ENCODE measurements around the gene CFAP61. TPM values are rescaled to one million over a fixed set of nuclear protein-coding genes. Genes with fewer than 3 reads are reported as not detected.

The CFAP61 gene
- total RNA-seq, 1 experiment from 2014 or later = not detected

GRCh38 chr20:20063941-20064702, 11.8 kb downstream of the CFAP61 start:
- intact Hi-C loops (cut with micrococcal nuclease) = no loop called here
- no TSS peak for BruUV-seq (replicated peaks)
- Histone ChIP-seq H3K4me2 (ENCODE audit: low read length) (no peak overlapping the region), H2AFZ (ENCODE audit: low read length) (no peak overlapping the region), H3K36me3 (ENCODE audit: low read depth, low read length) (no peaks in the 10 kb centered on the region), H3K79me2 (ENCODE audit: low read length) (no peaks in the 10 kb centered on the region), H4K20me1 (ENCODE audit: low read length) (no peaks in the 10 kb centered on the region), H3K27me3 (ENCODE audit: low read length) (peaks cover 40% of the 10 kb centered on the region), H3F3A (ENCODE audit: low read length, unreplicated experiment) (no peaks in the 10 kb centered on the region), H3K9ac (ENCODE audit: low read length) (no peak overlapping the region), H3K9me2 (replicated peaks; ENCODE audit: low read length) (no peaks in the 10 kb centered on the region), H3K27ac (ENCODE audit: low read length) (no peak overlapping the region), H3K4me1 (ENCODE audit: insufficient read depth, low read length) (no peaks in the 10 kb centered on the region), H3K9me3 (ENCODE audit: low read length) (no peaks in the 10 kb centered on the region), H3K4me3 (ENCODE audit: low read length) (no peak overlapping the region)
- TF ChIP-seq EZH2 (IDR thresholded peaks at IDR 0.05; ENCODE audit: low read length, unreplicated experiment) (no peak), EZH2phosphoT487 (IDR thresholded peaks at IDR 0.05; ENCODE audit: borderline replicate concordance, low read length) (no peak), CTCF (conservative IDR thresholded peaks at IDR 0.05; ENCODE audit: low read depth, low read length) (no peak)
- POLR2A ChIA-PET (ENCODE audit: unreplicated experiment) = interaction anchor here (0.6 kb wide), 1 partner anchor 38 kb away, joined by 5 read pairs; no protein-coding TSS in a partner anchor
- 0 out of 2 replicates have a peak, but pooled peaks have one; percentile 35 for ATAC-seq
- peak; percentile 12 for DNase-seq
- CTCF ChIA-PET = no interaction called here

- H3K27ac ChIP-seq (ENCODE audit: low read length) = no peak overlapping the region
- no peaks in the 10 kb centered on the region for H3F3A ChIP-seq (ENCODE audit: low read length, unreplicated experiment)
- H2AFZ ChIP-seq (ENCODE audit: low read length) = no peak overlapping the region
- ATAC-seq (no peak), DNase-seq (no peak)
- peaks cover 40% of the 10 kb centered on the region for H3K27me3 ChIP-seq (ENCODE audit: low read length)
- H3K9me3 ChIP-seq (ENCODE audit: low read length) = no peaks in the 10 kb centered on the region
- H3K9me2 ChIP-seq (replicated peaks; ENCODE audit: low read length) = no peaks in the 10 kb centered on the region
- H3K36me3 ChIP-seq (ENCODE audit: low read depth, low read length) = no peaks in the 10 kb centered on the region
- ChIA-PET POLR2A (ENCODE audit: unreplicated experiment) (no interaction called here), CTCF (no interaction called here)
- H3K4me3 ChIP-seq (ENCODE audit: low read length) = no peak overlapping the region
- intact Hi-C loops (cut with micrococcal nuclease) = no loop called here
- no TSS peak for BruUV-seq (replicated peaks)
- H3K4me2 ChIP-seq (ENCODE audit: low read length) = no peak overlapping the region
- H3K79me2 ChIP-seq (ENCODE audit: low read length) = no peaks in the 10 kb centered on the region
- no peak for TF ChIP-seq EZH2phosphoT487 (IDR thresholded peaks at IDR 0.05; ENCODE audit: borderline replicate concordance, low read length)
- no peak for TF ChIP-seq EZH2 (IDR thresholded peaks at IDR 0.05; ENCODE audit: low read length, unreplicated experiment)
- TF ChIP-seq CTCF (conservative IDR thresholded peaks at IDR 0.05; ENCODE audit: low read depth, low read length) = no peak
- H4K20me1 ChIP-seq (ENCODE audit: low read length) = no peaks in the 10 kb centered on the region
- H3K9ac ChIP-seq (ENCODE audit: low read length) = no peak overlapping the region
- H3K4me1 ChIP-seq (ENCODE audit: insufficient read depth, low read length) = no peaks in the 10 kb centered on the region
Observed at GRCh38 chr20:20065361-20065760, 13.0 kb downstream of the CFAP61 start.
